Stimulated activated naive CD8-positive, alpha-beta T cell treated with anti-CD3 and anti-CD28 coated beads, Interleukin-15, amount 100 ng/mL, for 72 hours (primary cell): ENCODE data around the gene NFIC.
"Not testable (repeated sequence)": the region's sequence is repeated elsewhere in the genome, so short reads cannot be mapped to it uniquely, and the experiment has no call there.

Source experiments
- ATAC-seq: fragments of 150-1000 bp; cut with Tn5 transposase; 2 replicates; pipeline ENCODE4 v1.10.0; 2021; ENCODE audit warnings: mild to moderate bottlenecking, moderate library complexity
- DNase-seq, 2 donors: peaks; one replicate each; pipeline ENCODE4 v3.0.0; 2021 to 2022
- H3K27ac Mint-ChIP-seq, 2 donors: one replicate each; pipeline ENCODE4 v1.8.0; 2022; ENCODE audit warnings: mild to moderate bottlenecking in 2 of 2, mixed read lengths in 2 of 2, moderate library complexity in 2 of 2
- H3K27me3 Mint-ChIP-seq: one replicate; pipeline ENCODE4 v1.8.0; 2022; ENCODE audit warnings: mixed read lengths
- H3K4me1 Mint-ChIP-seq: one replicate; pipeline ENCODE4 v1.8.0; 2022; ENCODE audit warnings: mild to moderate bottlenecking, mixed read lengths
- H3K4me3 Mint-ChIP-seq, 2 donors: one replicate each; pipeline ENCODE4 v1.8.0; 2022; ENCODE audit warnings: mild to moderate bottlenecking in 2 of 2, mixed read lengths in 2 of 2, moderate library complexity in 1 of 2
- H3K9me3 Mint-ChIP-seq, 2 donors: one replicate each; pipeline ENCODE4 v1.8.0; 2022; ENCODE audit warnings: mixed read lengths in 2 of 2

Gene NFIC

DNA sequence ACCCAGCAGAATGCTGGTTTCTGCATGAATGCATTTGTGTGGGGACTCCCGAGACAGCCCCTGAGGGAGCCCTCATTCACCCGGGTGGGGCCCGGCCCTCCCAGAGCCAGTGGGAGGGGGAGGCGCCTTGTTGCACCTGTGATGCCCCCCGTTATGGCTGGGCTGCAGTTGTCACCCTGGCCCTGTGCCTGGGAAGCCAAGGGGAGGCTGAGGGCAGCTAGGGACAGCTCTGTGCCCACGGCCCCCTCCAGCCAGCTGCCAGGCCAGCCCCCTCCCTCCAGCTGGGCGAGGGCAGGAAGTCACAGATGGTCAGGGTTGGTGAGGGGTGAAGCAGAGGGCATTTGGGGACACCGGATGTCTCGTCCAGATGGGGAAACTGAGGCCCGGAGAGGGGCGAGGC lies 26.1 kb downstream of the NFIC start:
- no peaks in the 10 kb centered on the region for H3K27me3 Mint-ChIP-seq
- no peak overlapping the region for H3K4me3 Mint-ChIP-seq
- H3K9me3 Mint-ChIP-seq, result no peaks in the 10 kb centered on the region
- ATAC-seq (no peak), DNase-seq (no peak)
- no peak overlapping the region for H3K27ac Mint-ChIP-seq
- peaks cover 14% of the 10 kb centered on the region for H3K4me1 Mint-ChIP-seq

DNA sequence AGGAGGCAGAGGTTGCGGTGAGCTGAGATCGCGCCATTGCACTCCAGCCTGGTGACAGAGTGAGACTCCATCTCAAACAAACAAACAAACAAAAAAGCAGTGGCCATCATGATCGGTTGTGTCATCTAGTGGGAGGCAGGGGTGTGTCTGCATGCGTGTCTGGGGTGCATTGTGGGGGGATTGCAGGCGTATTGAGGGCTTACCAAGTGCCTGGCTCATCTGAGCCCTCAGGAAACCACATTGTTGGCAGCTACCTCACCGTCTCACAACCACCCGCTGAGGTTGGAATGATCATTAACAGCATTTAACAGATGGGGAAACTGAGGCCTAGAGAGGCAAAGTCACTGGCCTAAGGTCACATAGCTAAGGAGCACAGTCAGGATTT lies 30.5 kb downstream of the NFIC start:
- no peaks in the 10 kb centered on the region for H3K4me1 Mint-ChIP-seq
- H3K4me3 Mint-ChIP-seq, result no peak overlapping the region
- DNase-seq (no peak), ATAC-seq (no peak)
- no peaks in the 10 kb centered on the region for H3K27me3 Mint-ChIP-seq
- no peaks in the 10 kb centered on the region for H3K9me3 Mint-ChIP-seq
- H3K27ac Mint-ChIP-seq, result no peak overlapping the region

DNA sequence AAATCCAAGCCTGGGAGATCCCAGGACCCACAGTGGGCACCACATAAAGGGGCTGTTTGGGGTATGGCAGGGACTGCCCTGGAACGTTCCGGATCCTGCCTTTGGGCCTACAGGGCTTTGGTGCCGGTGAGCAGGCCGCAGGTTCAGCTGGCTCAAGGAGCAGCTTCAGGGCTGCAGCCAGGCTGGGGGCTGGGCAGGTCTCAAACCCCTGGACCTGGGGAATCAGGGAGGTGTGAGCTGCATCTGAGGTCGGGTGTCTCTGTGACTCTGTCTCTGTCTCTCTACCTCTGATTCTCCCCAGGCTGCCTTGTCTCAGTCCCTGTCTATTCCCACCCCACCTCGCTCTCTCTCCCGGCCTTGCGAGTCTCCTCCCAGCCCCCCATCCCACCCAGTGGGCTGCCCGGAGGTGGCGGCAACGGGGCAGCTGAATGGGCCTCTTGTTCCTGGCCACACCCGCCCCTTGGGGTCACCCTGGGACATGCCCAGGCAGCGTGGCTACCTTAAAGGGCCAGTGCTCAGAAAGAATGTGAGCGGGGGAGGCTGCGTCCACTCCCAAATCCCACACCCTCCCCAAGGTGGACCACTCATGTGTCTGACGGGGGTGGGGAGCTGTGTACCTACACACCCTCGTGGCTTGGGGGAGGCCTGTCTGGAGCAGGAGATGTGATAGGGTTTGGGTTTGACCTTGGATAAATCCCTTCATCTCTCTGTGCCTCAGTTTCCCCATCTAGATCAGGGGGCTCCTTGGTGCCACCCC lies 31.1 kb downstream of the NFIC start:
- Mint-ChIP-seq H3K27ac (no peak overlapping the region), H3K27me3 (no peaks in the 10 kb centered on the region), H3K4me3 (no peak overlapping the region), H3K4me1 (no peaks in the 10 kb centered on the region), H3K9me3 (no peaks in the 10 kb centered on the region)
- ATAC-seq (no peak), DNase-seq (no peak)

DNA sequence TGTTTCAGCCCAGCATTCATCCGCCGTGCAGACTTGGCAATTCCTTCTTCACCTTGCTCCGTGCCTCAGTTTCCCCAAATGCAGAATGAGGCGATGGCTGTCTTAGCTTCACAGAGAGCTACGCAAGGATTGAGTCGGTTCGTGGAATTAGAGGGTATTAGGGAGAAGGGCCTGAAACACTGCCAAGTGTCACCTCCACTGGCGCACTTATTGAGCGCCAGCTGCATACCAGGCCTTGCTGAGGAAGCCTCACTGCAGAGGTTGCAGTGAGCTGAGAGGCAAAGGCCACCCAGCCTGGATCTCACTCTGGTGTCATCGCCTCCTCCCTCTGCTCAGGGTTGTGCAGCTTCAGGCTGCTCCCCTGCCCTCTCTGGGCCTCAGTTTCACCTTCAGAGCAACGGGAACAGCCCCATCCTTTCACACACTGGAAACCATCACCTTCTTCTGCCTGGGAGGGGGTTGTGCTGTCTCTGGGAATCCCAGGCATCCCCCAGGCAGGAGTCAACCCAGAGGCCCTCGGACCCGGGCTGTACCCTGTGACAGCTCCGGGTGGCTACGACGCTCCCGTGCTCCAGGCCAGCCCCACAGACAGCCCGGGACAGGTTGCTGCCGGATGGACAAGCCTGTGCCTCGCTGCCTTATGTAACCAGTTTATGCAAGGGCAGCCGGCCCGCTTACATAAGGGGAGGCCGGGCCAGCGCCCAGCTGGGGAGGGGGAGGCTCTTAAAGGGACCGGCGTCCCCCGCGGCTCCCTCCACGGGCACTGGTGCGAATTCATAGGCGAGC lies 31.9 kb downstream of the NFIC start:
- H3K9me3 Mint-ChIP-seq, result no peaks in the 10 kb centered on the region

DNA sequence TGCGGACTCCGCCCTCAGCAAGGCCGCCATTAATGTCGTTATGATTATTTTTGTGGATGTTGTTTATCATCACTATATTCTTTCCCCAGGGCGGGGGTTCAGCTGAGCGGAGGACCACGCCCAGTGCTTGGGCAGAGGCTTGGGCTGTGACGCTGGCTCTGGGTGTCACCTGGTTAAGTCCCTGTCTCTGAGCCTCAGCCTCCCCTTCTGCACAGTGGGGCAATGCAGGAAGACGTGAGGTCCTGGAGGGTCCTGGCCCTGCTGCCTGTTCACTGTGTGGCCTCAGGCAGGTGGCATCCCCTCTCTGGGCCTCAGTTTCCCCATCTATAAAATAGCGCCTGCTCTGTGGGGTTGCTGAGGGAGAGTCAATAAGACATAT lies 32.5 kb downstream of the NFIC start:
- Mint-ChIP-seq H3K9me3 (no peaks in the 10 kb centered on the region), H3K4me3 (no peak overlapping the region), H3K27ac (no peak overlapping the region), H3K4me1 (no peaks in the 10 kb centered on the region), H3K27me3 (no peaks in the 10 kb centered on the region)
- ATAC-seq (no peak), DNase-seq (no peak)

More for the DNA sequence above, 31.9 kb downstream of the NFIC start:
- Mint-ChIP-seq H3K27me3 (no peaks in the 10 kb centered on the region), H3K27ac (no peak overlapping the region), H3K4me3 (no peak overlapping the region), H3K4me1 (no peaks in the 10 kb centered on the region)
- ATAC-seq, result no peak
- no peak for DNase-seq

DNA sequence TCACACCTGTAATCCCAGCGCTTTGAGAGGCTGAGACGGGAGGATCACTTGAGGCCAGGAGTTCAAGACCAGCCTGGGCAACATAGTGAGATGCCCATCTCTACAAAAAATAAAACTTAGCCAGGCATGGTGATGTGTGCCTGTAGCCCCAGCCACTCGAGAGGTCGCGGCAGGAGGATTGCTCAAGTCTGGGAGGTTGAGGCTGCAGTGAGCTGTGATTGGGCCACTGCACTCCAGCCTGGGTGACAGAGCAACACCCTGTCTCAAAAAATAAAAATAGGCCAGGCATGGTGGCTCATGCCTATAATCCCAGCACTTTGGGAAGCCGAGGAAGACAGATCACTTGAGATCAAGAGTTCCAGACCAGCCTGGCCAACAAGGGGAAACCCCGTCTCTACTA lies 32.9 kb downstream of the NFIC start:
- not testable (repeated sequence) for H3K27me3 Mint-ChIP-seq, H3K9me3 Mint-ChIP-seq, DNase-seq, H3K4me1 Mint-ChIP-seq, H3K4me3 Mint-ChIP-seq, ATAC-seq
- H3K27ac Mint-ChIP-seq, result peak overlapping the region in 1 of 2 donors; percentile 48

DNA sequence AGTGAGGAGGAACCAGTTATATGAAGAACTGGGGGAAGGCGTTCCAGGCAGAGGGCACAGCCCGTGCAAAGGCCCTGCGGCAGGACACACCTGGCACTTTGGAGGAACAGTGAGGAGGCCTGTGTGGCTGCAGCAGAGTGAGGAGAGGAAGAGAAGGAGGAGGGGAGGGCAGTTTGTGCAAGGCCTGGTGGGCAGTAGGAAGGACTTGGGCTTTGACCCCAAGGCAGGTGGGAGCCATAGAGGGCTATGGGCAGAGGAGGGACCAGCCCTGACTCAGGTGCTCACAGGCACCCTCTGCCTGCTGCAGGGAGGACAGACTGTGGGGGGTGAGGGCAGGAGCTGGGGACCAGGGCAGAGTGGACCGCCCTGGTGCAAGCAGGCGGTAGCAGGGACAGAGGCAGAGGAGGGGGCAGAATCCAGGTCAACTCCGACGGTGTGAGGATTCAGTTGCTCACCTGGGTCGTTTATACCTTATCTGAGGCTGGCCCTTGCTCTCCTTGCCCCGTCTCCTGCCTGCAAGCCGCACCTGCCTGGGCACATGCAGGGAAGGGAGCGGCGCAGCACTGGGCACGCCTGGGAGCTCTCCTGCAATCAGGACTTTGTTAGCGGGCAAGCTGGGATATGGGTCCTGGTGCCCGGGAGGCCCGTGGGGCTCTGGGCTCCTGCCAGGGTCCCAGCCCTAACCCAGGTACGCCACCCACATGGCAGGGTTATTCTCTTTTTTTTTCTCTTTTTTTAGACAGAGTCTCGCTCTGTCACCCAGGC lies 34.8 kb downstream of the NFIC start:
- no peaks in the 10 kb centered on the region for H3K4me1 Mint-ChIP-seq
- H3K9me3 Mint-ChIP-seq, result no peaks in the 10 kb centered on the region
- no peaks in the 10 kb centered on the region for H3K27me3 Mint-ChIP-seq
- H3K27ac Mint-ChIP-seq, result peak overlapping the region in 1 of 2 donors; percentile 54
- ATAC-seq (no peak), DNase-seq (no peak)
- H3K4me3 Mint-ChIP-seq, result no peak overlapping the region

DNA sequence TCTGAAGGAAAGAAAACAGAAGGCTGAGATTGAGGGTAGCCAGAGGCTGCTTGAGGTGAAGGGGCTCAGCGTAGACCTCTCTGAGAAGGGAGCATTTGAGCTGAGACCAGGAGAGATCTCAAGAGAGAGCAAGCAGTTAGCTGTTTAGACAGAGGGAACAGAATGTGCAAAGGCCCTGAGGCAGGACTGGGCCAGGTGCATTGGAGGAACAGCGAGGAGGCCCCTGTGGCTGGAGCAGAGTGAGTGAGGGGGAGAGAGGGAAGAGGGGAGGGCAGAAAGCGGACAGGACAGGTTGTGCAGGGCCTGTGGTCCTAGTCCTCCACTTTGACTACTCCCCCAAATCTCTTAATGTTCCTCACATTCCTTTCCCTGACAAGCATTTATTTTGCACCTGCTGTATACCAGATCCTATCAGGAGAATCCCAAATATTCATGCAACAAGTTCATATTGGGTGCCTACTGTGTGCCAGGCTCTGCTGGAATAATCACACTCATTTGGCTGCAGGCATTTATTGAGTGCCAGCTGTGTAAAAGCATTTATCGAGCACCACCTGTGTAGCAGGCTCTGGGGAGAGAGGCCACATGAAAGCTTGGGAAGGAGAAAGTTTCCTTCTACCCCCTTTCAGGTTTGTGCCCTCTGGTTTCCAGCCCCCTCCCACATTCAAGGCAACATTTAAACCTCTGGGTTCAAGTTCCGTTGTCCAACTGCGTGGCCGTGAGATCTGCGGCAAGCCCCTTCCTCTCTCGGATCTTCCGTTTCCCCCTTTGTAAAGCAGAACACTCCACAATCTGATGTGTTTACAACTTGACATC lies 36.5 kb downstream of the NFIC start:
- no peak overlapping the region for H3K27ac Mint-ChIP-seq
- DNase-seq, result no peak
- no peaks in the 10 kb centered on the region for H3K9me3 Mint-ChIP-seq
- H3K4me3 Mint-ChIP-seq, result no peak overlapping the region
- ATAC-seq, result no peak
- no peaks in the 10 kb centered on the region for H3K4me1 Mint-ChIP-seq
- no peaks in the 10 kb centered on the region for H3K27me3 Mint-ChIP-seq

DNA sequence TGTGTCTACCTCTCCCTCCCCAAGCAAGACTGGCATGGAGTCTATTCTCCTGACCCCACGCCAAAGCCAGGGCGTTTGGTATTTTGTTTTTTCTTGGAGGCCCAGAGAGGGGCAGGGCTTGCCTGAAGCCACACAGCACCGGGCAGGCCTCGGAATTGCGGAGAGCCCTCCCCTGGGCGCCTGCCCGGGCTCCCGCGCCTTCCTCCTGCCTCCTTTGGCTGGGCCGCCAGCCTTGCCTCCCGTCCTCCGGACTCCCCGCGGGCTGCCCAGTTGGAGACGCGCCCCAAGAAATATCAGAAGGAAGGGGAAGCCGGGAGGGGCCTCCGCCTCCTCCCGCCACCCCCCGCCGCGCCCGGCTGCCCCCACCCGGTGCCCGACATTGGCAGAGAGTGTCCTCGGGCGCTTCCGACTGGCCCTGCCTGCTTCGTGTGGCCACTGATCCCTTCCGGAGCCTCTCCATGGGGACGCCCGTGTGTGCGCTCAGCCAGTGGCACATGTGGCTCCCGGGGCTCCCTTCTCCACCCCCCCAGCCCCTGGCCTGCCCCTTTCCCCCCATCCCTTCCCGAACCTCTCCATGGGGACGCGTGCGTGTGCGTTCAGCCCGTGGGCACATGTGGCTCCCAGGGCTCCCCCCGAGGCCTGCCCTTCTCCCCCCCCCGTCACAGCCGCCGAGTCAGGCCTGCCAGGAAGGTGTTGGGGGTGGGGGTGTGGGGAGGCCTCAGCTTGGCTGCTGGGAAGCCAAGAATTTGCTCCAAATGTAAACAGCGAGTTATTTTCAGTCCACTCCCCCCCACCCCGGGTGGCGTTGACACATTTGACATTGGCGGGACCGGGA lies 37.3 kb downstream of the NFIC start:
- Mint-ChIP-seq H3K27ac (no peak overlapping the region), H3K4me1 (no peaks in the 10 kb centered on the region), H3K9me3 (no peaks in the 10 kb centered on the region), H3K4me3 (no peak overlapping the region), H3K27me3 (no peaks in the 10 kb centered on the region)
- DNase-seq (no peak), ATAC-seq (peak; percentile 23)

DNA sequence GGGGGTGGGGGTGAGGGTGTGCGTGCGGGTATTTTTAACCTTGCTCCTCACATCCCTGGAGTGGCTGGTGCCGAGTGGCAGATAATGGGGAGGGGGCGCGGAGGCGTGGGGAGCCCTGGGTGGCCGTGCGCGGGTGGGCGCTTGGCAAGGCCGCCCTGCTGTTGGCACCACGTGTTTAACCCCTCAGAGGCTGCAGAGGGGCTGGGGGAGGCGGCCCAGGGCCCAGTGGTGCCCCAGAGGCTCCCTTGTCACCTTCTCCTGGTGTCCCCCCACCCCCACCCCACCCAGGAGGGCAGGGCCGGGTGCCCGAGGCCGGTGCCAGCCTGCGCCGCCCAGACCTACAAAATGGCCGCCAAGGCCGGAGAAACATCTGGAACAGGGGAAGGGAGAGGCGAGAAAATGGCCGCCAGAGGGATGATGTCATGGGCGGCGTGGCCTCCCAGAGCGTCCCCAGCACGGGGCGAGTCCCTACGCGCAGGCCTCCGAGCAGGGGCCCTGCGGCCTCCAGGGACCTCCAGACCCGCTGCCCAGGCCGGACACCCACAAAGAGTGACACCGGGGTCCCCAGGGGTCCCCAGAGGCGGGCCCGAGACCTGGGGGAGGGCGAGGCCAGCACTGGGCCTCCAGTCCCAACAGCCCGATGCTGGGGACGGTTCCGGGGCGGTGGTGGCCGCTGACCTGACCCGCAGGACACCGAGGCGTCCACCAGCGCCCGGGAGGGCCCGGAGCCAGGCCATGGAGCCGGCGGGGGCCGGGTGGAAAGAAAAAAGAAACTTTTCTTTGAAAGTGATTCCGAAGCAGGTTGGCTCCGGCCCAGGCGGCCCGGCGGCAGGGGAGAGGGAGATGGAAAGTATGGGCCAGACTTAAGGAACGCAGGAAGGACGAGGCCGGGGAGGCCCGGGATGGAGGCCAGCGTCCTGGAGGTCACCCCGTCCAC lies 38.2 kb downstream of the NFIC start:
- DNase-seq (no peak), ATAC-seq (peak; percentile 37)
- H3K4me1 Mint-ChIP-seq, result no peaks in the 10 kb centered on the region
- H3K4me3 Mint-ChIP-seq, result no peak overlapping the region
- H3K27me3 Mint-ChIP-seq, result no peaks in the 10 kb centered on the region
- no peaks in the 10 kb centered on the region for H3K9me3 Mint-ChIP-seq
- H3K27ac Mint-ChIP-seq, result no peak overlapping the region

DNA sequence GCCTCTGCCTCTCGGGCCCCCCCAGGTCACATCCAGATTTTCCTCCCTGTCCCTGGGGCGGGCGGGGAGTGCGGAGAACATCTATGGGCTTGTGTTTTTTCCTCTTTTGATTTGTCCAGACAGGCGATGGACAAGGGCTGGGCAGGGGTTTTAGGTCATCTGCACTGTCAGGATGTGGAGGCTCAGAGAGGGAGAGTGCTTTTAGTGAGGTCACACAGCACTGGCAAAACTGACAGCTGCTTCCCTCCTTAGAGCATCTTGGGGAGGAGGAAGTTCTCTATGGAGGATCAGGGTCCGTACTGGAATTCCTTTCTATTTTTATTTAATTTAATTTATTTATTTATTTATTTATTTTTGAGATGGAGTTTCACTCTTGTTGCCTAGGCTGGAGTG lies 38.9 kb downstream of the NFIC start:
- ATAC-seq (no peak), DNase-seq (no peak)
- H3K9me3 Mint-ChIP-seq, result no peaks in the 10 kb centered on the region
- H3K4me1 Mint-ChIP-seq, result no peaks in the 10 kb centered on the region
- H3K4me3 Mint-ChIP-seq, result no peak overlapping the region
- no peaks in the 10 kb centered on the region for H3K27me3 Mint-ChIP-seq
- H3K27ac Mint-ChIP-seq, result peak overlapping the region in 1 of 2 donors; percentile 50

DNA sequence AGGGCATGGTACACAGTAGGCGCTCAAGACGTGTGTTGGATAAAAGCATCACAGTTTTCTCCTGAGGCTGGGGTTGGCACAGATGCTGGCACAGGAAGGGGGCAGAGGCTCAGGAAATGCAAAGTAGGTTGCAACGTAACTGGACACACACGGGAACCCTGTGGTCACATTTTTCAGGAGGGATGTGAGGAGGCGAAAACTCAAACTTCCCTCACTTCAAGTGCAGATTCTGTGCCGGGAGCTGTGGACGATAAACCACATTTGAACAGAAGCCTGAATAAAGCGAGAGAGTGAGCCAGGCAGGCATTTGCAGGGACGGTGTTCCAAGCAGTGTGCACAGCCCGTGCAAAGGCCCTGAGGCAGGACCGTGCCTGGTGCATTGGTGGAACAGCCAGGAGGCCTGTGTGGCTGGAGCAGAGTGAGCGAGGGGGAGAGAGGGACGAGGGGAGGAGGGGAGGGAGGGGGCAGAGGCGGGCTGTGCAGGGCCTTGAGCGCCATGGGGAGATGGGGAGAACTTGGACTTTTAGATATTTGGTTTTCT lies 40.3 kb downstream of the NFIC start:
- no peaks in the 10 kb centered on the region for H3K9me3 Mint-ChIP-seq
- H3K4me1 Mint-ChIP-seq, result no peaks in the 10 kb centered on the region
- H3K27me3 Mint-ChIP-seq, result no peaks in the 10 kb centered on the region
- no peak for DNase-seq
- H3K4me3 Mint-ChIP-seq, result no peak overlapping the region
- no peak overlapping the region for H3K27ac Mint-ChIP-seq
- ATAC-seq, result no peak

DNA sequence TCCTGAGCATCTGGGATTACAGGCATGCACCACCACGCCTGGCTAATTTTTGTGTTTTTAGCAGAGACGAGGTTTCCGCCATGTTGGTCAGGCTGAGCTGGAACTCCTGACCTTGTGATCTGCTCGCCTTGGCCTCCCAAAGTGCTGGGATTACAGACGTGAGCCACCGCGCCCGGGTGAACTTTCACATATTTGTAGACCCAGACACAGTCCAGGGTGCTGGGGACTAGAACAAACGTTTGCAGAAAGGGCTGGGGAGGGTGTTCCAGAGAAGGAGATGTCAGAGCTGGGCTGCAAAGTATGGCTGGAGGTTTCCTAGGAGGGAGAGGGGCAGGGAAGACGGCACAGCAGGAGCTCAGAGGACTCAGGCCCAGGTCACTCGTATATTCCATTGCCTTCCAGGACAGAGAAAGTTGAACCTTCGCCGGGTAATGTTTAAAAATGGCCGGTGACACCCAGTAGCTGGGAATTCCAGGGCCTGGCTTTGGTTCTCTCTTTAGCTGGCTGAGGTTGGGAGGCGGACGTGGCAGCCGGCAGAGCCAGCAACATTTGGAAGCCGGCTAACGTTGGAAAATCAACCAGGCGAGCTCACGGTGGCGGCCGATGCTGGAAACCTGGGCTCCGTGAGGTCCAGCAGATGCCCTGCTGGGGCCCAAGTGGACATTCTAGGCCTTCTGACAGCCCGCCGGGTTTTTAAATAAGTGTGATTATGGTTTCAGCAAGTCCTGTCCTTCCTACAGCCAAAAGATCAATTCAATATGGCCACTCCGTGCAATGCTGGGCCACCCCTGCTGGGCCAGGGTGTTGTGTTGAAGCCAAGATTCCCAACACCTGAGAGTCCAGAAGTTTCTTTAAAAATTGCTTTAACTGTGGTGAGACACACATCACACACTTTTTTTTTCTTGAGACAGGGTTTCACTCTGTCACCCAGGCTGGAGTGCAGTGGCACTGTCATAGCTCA lies 41.5 kb downstream of the NFIC start:
- no peaks in the 10 kb centered on the region for H3K4me1 Mint-ChIP-seq
- DNase-seq, result no peak
- H3K27ac Mint-ChIP-seq, result no peak overlapping the region
- no peak for ATAC-seq
- no peak overlapping the region for H3K4me3 Mint-ChIP-seq
- H3K27me3 Mint-ChIP-seq, result no peaks in the 10 kb centered on the region
- H3K9me3 Mint-ChIP-seq, result no peaks in the 10 kb centered on the region
